KG1 (cell line): ENCODE data around the gene PIGT.

Experiments
- DNase-seq: peaks from one replicate; lab custom pipeline; 2025; lab: John Stamatoyannopoulos, UW

PIGT gene

DNA sequence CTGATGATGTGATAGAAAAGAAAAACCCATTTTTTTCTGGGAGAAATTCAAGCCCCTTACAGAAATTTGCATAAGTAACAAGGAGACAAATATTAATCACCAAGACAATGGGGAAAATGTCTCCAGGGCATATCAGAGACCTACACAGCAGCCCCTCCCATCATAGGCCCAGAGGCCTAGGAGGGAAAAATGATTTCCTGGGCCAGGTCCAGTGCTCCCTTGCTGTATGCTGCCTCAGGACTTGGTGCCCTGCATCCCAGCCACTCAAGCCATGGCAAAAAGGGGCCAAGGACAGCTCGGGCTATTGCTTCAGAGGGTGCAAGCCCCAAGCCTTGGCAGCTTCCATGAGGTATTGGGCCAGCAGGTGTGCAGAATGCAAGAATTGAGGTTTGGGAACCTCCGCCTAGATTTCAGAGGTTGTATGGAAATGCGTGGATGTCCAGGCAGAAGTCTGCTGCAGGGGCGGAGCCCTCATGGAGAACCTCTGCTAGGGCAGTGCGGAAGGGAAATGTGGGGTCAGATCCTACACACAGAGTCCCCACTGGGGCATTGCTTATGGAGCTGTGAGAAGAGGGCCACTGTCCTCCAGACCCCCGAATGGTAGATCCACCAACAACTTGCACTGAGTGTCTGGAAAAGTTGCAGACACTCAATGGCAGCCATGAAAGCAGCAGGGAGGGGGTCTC, 15.5 kb upstream of the PIGT start:
- no peak for DNase-seq

GRCh38 chr20:45402946-45403345, 13.0 kb upstream of the PIGT start:
- no peak for DNase-seq

GRCh38 chr20:45404438-45404837, 11.5 kb upstream of the PIGT start:
- DNase-seq = no peak

GRCh38 chr20:45405571-45406259, 10.2 kb upstream of the PIGT start:
- no peak for DNase-seq

DNA sequence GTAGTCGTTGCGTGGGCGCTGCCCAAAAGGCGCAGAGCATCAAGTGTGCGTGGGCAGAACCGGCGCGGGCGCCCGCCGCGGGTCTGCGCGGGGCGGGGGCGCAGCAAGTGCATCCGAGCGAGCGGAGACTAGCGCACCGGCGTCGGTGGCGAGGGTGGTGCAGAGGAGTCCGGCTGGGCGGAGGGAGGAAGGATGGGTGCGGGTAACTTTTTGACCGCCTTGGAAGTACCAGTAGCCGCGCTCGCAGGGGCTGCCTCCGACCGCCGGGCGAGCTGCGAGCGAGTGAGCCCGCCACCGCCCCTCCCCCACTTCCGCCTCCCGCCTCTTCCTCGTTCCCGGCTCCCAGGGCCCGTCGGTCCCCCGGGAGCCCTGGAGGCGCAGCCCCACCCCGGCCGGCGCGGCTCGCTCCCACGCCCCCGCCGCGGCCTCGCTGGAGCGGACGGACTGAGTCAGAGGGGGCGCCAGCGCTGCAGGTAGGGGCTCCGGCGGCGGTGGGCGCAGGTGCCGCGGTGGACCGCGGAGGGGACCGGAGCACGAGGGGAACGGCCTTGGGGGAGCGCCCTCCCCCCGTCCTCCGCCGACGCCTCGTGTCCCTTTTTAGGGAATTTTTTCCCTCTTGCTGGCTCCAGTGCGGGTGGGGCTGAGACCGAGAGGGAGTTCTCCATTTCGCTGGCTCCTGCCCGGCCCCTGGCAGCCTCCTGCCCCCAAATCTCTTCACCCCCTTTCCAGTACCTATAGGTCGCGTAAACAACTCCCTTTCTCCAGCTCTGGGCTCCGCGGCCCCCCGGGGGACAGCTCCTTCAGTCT, 9.5 kb upstream of the PIGT start:
- DNase-seq = no peak

- no peak for DNase-seq
Observed at GRCh38 chr20:45407067-45407745, 8.7 kb upstream of the PIGT start.

GRCh38 chr20:45407783-45408645, 7.9 kb upstream of the PIGT start, which contains the start of gene DBNDD2:
TSS of gene DBNDD2 (plus strand) at chr20:45408289. CDS start at chr20:45408468, 179 bp downstream.
- DNase-seq = no peak

DNA sequence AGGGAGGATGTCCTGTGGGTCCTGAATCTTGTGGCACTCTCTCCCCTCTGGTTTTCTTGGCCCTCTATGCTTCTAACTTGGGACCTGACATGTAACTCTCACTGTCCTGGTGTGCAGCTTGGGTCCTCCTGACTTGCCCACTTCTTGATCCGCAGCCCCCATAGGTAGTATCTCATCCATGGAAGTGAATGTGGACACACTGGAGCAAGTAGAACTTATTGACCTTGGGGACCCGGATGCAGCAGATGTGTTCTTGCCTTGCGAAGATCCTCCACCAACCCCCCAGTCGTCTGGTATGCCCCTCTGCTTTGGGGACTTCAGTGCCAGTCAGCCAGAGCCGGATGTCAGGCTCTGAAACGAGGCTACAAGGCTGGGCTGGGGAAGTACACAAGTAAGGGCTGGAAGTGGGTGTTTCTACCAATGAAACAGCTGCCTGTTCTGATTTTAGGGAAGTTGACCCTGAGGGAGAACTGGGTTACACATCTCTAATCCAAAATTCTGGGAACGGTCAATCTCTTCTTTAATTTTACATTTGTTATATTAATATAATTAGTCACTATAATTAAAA, 7.2 kb upstream of the PIGT start:
- DNase-seq = no peak

- no peak for DNase-seq
Observed at GRCh38 chr20:45409521-45410272, 6.2 kb upstream of the PIGT start.

DNA sequence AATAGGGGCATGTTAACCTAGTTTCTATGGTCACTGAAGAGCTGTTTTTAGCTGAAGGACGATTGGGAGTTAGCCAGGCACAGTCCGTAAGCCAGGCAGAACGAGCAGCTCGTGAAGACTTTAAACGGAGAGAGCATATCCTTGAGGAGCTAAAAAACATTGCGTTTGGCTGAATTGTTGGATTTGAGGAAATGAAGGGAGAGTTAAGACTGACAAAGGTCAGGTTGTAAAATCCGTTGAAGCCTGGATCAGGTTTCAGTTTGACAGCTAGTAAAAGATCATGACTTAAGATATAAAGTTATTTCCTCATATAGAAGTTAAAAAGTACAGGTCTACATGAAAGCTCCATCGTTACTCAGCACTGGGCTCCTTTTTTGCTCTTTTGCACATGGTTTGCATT, 5.1 kb upstream of the PIGT start:
- no peak for DNase-seq

DNA sequence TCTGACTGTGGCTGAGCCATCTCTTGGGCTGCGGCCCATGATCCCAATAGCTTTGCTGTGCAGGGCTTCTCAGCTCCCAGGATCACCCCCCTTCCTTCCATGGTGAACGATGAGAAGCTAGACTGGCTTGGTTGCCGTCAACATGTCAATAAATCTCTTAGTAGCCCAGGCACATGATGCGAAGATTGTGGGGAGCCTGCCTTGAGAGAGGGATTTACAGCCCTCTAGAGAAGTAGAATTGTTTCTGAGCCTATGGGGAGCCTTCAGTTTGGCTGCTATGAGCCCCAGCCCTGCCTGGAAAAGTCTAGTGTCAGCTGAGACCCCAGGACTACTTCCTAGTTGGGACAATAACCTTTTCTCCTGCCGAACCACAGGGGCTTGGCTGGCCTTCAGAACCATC, 3.3 kb upstream of the PIGT start:
- no peak for DNase-seq

DNA sequence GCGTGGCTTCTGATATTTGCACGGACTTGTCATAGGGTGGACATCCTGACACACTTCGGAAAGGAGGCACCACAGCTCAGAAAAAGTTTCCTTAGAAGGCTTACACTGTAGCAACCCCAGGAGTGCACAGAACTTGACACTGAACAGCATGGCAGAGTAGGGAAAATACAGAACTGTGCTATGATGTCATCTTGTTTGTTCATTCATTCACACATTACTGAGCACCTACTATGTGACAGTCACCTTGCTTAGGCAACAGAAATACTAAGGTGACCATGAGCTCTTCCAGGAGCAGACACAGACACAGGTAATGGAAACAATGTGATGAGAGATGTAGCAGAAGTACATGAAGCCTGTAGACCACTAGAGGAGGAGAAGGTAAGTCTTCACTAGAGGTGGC, 2.5 kb upstream of the PIGT start:
- DNase-seq = no peak

- DNase-seq = no peak
Observed at GRCh38 chr20:45416917-45417316, 976 bp downstream of the PIGT start.

- no peak for DNase-seq
Observed at GRCh38 chr20:45419188-45420091, 3.5 kb downstream of the PIGT start.

DNA sequence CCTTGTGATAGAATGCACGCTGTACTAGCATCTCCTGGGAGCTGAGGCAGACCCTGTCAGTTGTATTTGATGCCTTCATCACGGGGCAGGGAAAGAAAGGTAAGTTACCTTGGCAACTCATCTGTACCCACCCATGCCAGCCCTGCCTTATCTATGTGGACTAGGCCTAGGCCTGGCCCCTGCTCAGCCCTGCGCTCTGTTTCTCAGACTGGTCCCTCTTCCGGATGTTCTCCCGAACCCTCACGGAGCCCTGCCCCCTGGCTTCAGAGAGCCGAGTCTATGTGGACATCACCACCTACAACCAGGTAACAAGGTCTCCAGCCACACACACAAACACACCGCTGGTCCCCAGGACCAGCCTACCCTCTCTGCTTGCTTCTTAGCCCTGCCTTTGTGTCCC, 4.2 kb downstream of the PIGT start:
- DNase-seq = no peak

- DNase-seq = no peak
Observed at GRCh38 chr20:45423700-45424099, 7.8 kb downstream of the PIGT start.

- DNase-seq = no peak
Observed at GRCh38 chr20:45425561-45425960, 9.6 kb downstream of the PIGT start.

DNA sequence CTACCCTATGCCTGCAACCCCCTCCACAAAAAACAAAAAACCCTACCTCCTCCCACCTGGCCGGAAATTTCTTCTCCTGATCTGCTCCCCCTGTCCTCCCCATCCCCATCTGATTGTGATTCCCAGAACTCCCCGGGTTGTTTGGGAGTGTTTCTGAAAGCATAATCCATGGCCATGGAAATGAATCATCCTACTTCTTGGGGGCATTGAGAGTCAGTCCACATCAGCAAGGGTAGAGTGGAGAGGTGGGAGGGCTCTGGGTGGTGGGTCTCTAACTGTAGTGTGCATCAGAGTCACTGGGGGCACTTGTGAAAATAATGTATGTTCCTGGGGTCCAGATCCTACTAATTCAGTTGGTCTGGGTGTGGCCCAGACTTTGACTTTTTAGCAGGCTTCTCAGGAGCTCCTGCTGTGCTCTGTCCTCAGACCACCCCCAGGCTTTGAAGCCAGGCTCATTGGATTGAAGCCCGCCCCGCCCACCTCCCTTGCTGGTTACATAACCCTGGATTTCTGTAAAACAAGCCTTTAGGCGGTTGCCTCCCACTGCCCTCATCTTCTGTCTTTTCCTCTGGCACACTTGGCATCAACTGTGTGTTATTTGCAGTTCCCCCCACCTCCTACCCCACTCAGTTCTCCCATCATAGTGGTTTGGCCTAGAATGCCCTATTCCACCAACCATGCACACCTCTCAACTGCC, 10.5 kb downstream of the PIGT start:
- no peak for DNase-seq
